CD1c-positive myeloid dendritic cell (primary cell): Measurements from ENCODE around the gene HHEX.

Experiments used
- DNase-seq: peaks from one replicate; pipeline ENCODE4 v3.0.0-alpha.2; 2016; ENCODE audit errors: extremely low spot score

Gene HHEX

DNA sequence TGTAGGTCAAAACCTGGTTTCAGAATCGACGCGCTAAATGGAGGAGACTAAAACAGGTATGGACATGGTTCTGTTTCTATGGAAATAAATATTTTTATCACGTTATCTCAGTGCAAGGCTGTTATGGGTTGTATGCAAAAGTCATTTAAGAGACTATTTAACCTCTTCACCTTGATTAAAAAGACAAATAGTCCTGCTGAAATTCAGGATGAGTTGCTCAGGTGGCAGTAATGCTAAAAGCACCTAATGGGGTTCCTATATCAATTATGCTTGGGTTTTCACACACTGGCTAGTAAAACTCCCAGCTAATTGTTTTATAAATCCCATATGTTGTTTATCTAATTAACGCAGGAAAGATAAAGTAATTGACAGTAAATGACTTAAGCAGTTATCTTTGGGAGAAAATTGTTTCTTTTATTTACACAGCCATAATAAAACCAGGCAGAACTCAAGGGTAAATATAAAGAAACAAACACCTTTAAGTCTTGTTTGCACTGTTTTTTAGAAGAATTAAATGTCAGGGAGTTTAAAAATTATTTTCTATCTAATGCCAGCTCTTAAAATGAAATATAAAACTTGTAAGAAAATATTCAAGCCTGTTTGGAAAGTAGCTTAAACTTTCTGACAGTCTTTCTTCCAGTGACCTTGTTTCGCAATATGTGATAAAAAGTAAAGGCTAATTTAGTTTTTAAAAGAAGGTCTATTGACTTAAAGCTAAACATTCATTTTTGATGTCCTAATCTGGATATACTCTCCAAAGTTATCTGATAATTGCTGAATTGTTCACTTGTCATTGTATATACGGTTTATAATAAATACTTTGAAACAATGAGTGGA, 3.2 kb downstream of the HHEX start:
- no peak for DNase-seq

DNA sequence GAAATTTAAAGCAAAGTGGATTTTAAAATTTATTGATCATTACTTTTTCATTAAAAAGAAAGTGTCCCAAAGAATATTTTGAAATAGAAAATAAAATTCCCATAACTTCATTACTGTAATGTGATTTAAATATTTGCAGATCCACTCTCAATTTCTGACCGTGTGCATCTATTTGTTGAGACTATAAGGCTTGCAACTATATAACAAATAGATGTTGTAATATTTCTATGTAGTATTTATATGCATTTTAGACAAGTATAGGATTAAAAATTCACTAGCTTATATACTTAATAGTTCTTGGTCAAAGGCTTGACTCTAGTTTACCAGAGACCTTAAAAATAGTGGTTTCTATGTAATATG, 3.8 kb downstream of the HHEX start:
- no peak for DNase-seq

DNA sequence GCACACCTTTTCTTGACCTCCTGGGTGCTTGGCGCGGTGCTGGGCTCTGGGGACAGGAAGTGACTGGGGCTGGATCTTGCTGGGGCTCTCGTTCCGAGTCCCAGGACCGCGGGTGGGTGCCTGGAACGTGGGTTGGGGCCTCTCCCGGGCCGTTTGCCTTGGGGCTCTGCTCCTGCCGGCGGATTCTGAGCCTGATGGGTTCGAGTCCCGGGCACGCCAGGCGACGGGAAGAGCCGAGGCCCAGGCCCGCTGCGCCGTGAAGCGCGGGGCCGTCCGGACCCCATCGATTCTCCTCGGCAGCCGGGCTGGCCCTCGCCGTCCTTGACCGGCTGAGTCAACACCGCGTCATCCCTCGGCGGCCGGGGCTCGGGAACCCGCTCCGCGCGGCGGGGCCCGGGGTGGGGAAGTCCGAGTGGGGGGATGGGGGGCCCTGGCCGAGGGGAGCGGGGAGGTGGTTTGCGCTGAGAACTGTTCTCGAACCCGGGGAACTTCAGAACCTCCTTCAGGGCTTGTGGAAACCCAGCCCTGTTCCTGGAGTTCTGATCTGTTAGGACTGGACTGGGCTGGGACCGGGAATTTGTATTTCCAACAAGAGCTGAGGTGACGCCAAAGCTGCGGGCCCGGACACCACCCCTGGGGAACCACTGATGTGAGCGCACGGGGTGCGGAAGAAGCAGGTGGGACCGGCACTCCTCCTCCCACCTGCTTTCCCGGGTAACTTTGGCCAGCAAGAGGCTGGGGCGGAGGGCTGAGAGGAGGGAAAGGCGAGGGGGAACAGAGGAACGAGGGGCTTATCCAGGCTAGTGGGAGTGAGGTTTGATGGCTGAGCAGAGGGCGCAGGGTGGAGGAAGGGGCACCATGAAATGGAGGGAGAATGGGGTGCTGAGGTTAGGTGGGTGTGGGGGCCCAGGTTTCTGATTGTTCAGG, 6.2 kb downstream of the HHEX start:
- no peak for DNase-seq

DNA sequence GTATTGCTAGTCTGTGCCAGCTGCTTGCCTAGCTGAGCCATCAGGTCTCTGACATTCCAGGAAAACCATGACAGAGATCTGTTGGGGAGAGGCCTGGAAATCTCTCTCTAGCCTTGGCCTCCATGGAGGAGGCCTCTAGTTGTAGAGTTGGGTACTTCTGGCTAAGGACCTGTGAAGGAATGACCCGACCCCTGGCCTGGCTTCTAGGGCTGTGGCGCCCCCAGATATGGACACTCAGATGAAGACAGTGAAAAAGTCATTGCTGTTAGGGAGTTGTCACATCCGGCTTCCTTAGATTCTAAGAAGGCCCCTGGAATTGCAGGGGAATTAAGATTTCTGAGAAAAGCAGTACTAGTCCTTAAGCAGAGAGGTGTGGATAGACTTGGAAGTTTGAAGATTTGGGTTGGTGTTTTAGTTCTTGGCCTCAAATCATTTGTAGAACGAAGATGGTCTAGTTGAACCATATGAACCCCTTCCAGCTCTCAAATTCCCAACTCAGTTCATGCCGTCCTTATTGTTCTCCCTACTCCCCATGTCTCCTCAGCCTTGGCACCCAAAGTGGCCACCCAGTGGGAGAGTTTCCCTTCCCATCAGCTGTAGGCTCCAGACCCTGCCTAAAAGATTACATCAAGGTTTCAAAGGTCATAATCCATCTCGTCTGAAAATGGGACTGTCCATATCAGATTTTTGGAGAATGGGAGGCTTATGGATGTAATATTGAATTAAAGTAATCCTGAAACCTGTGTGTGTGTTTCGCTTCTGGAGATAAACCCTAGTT, 7.0 kb downstream of the HHEX start:
- DNase-seq: no peak

DNA sequence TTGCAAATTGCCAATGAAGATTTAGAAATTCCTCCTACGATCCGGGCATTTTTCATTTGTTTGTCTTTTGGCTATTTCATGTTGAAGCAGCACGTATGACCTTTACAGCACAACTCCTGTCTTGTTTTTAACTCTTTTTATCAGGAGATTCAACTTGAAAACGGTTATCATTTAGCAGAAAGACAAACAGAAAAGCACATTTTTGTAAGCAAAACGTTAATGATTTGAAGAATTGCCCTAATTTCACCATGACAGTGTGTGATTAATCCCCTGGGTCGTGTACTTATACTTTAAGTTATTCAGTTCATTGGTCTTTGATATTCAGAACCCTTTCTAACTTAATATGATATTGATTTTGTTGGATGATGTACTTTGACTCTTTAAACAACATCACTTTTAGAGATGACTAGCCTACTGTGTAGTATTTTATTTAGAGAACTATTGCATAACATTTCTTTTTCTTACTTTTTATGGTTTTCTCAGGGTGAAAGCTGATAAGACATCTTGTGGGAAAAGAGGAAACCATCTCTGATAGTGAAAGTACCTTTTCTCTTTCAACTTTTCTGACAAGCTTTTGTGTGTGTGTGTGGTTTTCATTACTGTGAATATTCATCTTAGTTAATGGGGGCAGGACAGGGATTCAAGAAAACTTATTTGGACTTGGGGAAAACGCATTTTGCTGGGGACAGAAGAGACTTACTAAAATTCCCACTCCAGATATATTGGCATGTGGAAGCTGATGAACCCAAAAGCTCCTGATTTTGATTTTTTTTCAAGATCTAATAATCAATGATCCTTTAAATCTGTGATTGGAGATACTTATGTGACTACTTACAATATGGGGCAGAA, 8.1 kb downstream of the HHEX start:
- no peak for DNase-seq

DNA sequence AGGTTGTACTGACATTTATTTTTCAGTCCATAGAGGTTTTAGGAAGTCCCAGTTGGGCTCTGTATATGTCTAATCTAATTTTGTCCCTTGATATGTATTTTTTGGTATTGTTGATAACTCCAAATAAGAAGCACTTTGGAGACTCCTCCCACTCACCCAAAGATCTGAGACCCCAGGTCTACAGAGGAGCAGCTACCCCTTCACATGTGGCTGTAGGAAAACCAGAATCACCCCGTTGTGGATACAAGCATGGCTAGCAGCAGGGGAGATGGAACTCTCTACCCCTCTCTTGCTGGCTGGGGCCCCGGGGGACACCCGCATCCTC, 9.4 kb downstream of the HHEX start:
- no peak for DNase-seq

DNA sequence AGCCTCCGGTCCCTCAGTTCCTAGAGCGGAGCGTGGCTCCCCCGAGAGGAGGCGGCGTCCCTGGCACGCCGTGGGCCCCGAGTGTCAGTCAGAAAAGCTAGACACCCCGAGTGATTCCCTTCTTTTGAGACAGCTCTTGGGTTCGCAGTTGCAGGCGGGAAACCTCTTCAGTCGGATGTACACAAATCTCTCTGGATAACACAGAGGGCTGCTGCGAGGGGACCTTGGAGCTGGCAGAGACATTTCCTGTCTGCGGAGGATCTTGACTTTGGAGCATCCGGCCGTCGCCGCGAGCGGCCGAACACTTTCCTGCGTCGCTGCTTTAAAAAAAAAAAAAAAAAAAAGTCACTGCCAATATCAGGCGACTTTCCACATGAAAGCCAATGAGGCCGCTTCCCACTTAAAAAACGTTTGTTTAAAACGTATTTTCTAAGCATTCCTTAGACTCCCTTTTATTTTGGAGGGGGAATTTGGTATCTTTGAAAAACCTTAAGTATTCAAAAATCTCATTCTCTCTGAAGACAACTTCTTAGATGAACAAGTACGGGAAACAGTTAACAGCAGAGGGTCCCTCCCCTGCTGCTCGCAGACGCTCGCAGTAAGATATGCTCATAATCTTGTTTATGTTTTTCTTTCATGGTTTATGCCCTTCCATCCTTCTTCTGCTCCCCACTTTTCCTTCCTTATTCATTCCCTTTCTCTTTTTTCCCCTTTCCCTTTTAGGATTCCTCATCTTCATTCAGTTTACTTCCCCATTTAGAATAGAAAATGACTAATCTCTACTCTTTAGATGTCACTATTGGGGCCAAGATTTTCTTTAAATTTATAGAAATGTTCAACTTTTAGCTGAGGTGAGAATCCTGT, 10.0 kb downstream of the HHEX start:
- no peak for DNase-seq

DNA sequence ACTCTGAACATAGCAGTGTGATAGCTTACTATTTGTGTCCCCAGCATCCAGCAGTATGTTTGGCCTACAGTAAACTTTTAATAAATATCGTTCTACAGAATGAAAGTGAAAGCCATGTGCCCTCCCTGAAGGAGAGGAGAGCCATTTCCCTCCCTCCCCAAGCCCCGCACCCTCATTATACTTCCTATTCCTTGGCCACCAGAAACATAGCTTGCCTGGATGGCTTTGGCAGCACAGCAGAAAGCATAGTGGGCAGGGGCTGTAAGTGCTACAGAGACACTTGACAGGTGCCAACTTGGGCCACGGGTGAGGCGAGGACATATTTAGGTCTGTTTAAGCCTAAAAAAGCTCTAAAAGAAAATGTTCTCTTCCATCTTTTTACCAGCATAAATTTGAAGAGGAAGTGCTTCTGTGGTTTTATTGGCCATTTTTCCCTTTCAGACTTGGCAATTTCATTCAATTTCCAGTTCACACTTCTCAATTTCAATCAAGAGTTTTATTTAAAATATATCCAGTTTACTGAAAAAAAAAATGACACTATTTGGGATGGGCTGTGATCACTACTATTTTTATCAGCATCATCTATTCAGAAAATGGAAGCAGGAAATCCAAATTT, 12.7 kb downstream of the HHEX start:
- DNase-seq: no peak

DNA sequence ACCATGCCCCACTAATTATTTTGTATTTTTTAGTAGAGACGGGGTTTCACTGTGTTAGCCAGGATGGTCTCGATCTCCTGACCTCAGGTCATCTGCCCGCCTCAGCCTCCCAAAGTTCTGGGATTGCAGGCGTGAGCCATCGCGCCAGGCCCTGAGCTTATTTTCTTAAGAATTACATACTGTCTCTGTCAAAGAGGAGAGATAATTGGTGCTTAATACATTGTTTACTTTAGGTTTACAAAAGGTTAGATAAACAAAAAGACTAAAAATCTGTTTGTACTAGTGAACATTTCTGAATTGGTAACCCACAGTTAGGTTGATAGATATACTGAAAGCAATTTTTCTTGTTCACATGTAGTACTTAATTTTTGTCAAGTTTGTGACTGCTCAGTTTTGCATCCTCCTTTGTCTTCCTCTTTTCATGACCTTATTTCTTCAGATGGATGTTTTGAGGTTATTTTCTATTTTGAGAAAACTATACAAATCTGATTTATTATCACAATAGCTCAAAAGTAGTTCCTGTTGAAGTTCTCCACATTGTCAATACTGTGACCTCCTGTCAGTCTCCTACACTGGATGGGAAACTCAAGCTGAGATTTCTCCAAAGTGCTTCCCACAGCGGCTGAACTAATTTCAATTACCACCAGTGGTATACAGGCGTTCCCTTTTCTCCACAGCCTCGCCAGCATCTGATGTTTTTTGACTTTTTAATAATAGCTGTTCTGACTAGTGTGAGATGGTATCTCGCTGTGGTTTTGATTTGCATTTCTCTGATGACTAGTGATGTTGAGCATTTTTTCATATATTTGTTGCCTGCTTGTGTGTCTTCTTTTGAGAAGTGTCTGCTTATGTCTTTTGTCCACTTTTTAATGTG, 22.5 kb downstream of the HHEX start:
- peak; percentile 41 for DNase-seq

DNA sequence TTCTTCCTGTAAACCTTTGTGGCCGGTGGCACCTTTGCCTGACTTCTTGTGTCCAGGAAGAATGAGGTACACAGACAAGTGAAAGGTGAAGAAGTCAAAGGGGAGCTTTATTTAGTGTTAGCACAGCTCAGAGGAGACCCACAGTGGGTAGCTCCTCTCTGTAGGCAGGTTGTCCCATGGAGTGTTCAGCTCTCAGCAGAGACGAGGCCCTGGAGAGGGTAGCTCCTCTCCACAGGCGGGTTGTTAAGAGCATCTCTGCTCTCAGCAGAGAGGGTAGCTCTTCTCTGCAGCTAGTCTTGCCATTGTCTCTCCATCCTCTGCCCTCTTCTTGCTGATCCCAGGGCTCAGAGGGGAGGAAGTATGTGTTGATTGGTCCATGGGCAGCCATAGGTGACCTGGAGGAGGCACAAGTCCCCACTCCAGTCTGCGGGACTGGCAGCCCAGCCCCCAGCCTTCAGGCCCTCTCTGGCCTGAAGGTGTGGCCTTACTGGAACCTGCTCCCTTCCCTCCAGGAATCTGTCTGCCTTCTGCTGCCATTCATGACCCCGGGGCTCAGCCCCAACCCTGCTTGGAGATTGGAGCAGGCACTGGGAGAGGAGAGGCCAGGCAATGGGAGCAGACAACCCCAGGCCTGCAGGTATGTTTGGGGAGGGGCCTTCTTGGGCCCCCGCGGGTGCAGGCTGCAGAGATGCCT, 24.5 kb downstream of the HHEX start:
- no peak for DNase-seq

DNA sequence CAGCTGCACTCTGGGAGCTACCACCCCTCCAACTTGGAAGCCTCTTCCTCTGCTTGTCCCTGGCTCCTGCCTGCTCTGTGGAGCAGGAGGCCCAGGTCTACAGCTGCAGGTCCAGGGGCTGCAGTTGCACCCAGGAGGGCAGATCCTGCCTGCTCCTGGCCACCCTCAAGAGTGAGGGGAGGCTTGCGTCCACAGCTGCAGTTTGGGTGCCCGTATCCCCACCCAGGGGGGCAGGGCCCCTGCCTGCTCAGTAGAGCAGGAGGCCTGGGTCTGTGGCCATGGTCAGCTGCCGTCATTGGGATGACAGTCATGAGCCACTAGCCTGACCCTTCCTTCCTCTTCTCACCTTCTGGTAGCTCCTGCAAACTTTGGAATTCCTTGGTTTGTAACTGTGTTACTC, 25.1 kb downstream of the HHEX start:
- DNase-seq: no peak

DNA sequence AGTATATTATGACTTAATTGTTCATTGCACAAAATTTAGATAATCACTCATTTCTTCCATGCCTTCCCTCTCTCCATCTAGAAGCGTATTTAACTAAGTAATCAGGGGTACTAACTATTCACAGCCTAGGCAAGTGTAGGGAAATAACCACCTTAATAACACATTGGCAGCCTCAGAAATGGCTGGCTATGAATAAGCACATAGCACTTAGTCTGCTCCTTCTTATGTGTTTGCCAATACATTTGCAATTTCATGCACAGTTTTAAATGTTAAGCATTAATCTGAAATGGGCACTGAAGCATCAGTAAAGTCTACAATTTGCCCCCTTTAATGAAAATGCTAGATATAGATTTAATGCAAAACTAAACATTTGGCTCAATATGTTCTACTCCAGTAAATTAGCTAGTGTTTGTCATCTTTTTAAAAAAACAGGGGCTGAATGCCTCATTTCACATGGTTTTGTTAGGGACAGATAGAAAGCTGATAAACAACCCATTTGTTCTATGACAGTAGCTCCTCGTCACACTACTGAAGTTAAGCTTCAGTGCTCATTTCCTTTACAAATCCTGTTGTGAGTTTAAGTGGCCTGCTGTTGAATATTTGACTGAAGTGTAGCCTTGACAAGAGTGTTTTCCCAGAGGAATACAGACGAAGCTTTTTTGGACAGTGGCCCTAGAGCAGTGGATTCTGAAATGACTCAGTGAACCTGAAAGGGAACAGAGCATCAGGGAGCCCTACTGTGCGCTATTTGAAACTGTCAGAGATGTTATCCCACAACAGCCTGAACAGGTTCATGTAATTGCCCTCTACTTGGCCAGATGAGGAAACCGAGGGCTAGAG, 30.5 kb downstream of the HHEX start:
- DNase-seq: no peak

DNA sequence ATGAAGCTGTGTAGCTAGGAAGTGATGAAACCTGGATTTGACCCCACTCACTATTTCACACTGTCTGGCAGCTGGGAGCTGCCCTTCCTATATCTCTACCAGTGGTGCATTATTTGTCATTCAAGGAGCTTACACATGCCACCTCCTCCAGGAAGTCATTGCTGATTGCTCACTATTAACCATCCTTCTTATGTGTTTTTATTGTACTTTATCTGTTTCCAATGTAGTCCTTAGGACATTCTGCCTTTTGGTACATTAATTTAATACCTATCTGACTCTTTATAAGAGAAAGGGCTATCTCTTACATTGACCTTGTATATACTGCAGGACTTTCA, 31.0 kb downstream of the HHEX start:
- no peak for DNase-seq

DNA sequence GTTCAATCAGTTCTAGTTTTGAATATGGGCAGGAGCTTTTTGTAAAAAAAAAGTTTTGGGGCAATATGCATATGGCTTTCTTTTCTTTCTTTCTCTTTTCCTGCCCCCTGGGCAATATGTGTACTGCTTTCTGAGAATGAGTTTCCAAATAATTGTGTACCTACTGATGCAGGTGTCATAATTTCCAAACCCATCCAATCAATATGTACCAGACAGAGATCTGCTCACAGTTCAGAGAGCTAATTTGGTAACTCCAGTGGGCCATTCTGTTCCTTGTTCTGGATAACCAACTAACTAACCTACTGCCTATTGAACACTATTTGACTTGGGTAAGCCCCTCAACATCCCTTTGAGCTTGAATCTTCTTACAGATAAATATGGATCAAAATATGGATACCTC, 32.6 kb downstream of the HHEX start:
- DNase-seq: no peak

DNA sequence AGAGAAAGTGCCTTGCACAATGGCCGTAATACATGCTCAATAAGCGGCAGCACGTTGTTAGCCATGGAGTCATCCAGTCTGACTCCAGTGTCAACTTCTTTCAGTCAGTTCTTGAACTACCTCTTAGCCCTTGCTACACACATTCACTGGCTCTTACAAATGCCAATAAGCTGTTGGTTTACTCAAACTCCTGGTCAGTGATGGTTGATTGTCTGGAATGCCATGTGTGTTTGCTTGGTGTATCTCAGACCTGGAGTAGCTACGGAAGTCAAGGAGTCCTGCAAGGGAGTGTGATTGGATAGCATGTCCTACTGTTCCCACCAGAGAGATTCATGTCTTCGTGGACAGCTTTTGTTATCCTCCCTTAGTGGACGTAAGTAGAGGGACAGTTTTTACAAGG, 37.4 kb downstream of the HHEX start:
- no peak for DNase-seq

DNA sequence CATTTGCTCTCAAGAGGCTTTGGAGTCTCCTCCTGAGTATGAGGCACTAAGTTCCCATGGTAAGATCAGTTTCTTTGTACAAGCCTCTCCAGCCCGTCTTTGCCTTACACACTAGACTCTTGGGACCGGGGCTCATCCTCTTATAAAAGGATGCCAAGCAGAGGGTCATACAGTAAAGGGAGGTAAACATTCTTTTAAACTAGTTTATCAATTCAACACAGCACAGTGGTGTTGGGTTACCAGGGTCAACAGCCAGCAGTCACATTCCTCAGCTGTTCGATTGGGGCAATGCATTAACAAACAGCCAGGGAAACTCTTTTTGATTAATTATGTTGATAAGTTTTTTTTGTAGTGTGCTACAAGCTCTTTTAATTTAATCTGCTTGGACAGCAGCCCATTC, 37.8 kb downstream of the HHEX start:
- DNase-seq: no peak

DNA sequence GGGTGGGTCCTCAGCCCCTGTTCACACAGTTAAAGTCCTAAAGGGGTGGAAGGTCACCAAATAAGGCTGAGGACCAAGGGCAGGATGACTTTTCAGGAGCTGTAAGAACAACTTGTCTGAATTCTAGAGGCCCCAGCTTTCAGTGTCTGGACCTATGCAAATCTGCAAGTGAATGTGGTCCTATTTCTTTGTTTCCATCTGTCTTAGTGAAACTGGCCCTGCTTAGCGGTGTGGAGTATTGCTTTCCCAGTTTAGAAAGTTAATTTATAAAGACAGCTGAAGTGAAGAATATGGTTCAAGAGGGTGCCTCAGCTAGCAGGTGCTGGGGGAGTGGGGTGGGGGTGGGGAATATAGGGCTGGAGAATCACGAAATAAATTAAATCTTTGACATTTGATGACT, 40.1 kb downstream of the HHEX start:
- DNase-seq: no peak

DNA sequence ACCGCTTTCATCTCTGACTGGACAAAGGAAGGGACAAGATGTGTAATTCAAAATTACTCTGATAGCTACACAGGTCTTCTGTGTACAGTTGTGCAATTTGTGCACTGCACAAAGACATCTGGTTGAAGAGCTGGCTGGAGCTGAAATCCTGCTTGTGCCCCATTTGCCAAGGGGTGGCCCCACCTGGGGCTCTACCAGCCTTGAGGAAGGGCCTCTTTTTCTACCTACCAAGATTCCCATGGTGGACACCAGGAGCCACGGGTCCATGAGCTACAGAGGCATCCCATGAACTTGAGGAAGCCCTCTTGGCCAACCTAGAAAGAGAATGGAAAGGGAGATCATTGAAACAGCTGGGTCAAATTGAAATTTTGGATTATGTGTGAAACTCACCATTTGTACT, 43.2 kb downstream of the HHEX start:
- no peak for DNase-seq
